Measurements from ENCODE around the gene APLN.

GRCh38 chrX:129613596-129613995 is 41.2 kb downstream of the APLN start:
- TF ChIP-seq CTCF (IDR thresholded peaks at IDR 0.05) = no peak
- TF ChIP-seq POLR2AphosphoS5 (IDR thresholded peaks at IDR 0.05) = no peak
- TF ChIP-seq POLR2A (IDR thresholded peaks at IDR 0.05) = no peak
